SH-SY5Y (cell line): Measurements from ENCODE around the gene TFEB.

Experiments
- GATA2 ChIP-seq: IDR thresholded peaks from 2 replicates; pipeline ENCODE4 v1.6.1; 2011; ENCODE audit warnings: mild to moderate bottlenecking, low read depth, low read length
- GATA3 ChIP-seq: IDR thresholded peaks from 2 replicates; pipeline ENCODE4 v1.6.1; 2011; ENCODE audit warnings: low read depth, mild to moderate bottlenecking, low read length, moderate library complexity

The TFEB gene

DNA sequence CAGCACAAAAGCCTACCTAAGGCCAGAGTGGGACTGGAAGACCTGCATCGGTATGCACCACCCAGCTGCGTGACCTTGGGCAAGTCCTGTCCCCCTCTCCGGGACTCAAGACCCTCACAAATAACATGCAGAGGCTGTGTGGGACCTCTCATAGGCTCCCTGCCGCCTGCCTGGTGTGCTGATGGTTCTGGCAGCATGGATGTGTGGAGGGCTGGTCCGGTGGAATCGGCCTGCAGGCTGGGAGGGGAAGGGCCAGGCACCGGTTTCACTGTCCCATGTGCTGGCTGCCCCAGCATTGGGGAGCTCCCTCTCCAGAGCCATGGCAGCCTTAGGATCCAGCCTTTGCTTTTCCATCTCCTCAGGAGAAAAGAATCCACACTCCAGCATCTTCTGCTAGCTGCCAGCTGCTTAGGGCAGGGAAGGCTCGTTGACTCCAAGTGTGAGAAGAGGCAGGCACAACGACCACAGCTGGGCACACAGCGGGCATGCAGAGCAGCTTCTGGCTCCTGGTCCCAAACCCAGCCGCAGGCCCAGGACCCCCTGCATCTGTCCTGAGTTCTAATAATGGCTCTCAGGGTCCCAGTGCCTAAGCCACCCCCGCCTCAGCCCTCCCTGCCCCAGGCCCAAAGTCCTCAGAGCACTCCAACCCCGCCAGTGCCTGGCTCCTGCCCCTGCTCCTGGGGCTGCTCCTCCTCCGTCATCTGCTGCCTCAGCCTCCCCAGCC is 32.5 kb downstream of the TFEB start:
- TF ChIP-seq GATA3 (no peak), GATA2 (no peak)

DNA sequence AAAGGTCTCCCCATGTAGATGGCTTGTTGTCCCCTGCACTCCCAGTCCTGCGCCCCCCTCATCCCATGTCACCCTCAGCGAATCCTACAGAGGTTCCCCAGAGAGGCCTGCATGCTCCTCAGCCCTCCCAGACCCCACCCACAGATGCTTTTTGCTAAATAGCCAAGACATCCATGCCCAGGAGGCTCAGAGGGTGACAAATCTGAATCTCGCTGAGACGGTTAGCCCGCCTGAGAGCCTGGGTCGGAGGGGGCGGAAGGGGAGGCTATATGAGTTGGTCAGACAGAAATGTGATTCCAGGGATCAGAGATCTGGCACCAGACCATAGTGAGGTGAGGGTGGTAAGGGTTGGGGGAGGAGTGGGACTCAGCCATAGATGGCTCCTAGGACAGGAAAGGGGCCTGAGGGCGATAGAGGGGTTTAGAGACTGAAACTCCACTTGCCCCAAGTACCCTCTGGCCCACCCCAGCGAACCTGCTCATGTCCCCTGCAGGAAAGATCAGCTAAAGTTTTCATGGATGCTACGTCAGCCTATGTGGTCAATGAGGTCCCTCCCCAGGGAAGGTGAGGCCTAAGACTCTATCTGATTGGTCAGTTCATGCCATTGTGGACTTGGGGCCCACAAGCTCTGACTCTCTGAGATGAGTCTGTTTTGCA is 33.2 kb downstream of the TFEB start:
- TF ChIP-seq GATA2: no peak
- TF ChIP-seq GATA3: no peak

DNA sequence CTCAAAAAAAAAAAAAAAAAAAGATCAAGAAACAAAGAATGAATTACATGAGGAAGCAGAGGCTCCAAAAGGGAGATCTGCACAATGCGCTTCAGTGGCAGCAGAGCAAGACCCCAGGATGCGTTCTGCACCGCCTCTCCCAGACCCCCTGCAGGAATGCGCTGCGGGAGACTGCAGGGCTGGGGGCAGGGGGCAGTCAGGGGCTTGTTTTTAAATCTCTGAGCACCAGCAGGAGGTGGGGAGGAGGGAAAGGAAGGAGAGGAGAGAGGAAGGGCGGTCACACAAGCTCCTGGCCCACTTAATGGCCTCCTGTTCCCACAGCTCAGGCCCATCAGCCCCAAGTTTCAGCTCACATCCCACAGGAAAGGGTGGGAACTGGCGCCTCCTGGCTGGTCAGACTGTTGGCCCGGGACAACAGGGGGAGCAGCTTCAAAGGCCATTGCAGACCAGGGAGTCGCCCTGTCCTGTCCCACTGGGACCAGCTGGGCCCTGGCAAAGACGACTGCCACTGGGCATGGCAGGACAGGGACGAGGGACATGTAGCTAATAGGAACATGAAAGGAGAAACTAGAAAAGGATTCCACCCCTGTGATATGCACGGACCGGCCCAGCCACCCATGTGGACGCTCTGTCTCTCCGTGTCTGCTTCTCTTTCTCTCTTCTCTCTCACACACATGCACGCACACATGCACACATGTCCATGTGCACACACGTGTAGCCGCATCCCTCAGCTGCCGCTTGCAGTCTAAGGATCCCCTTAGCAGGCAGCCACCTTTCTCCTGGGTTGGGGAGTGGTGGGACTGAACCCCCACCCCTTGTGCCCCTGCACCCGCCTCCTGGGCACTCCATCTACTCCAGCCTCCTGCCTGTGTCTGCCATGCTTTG is 34.7 kb downstream of the TFEB start:
- TF ChIP-seq GATA2: no peak

DNA sequence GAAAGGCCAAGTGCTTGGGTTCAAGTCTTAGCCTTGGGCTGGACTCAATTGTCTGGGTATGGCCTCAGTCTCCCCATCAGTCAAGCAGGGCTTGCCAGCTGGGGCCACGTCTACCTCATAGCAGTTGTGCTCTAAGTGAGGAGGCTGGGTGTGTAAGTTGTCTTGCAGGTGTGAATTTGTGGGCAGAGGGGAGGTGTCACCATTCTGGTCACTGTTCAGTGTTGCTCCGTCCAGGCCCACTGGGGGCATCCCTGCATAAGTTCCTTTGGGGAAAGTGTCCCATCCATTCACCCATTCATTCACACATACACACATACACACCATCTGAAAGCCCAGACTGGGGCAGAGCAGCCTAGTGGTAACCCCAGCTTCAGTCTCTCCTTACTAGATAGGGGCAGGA is 36.3 kb downstream of the TFEB start:
- TF ChIP-seq GATA3: no peak
- TF ChIP-seq GATA2: no peak

DNA sequence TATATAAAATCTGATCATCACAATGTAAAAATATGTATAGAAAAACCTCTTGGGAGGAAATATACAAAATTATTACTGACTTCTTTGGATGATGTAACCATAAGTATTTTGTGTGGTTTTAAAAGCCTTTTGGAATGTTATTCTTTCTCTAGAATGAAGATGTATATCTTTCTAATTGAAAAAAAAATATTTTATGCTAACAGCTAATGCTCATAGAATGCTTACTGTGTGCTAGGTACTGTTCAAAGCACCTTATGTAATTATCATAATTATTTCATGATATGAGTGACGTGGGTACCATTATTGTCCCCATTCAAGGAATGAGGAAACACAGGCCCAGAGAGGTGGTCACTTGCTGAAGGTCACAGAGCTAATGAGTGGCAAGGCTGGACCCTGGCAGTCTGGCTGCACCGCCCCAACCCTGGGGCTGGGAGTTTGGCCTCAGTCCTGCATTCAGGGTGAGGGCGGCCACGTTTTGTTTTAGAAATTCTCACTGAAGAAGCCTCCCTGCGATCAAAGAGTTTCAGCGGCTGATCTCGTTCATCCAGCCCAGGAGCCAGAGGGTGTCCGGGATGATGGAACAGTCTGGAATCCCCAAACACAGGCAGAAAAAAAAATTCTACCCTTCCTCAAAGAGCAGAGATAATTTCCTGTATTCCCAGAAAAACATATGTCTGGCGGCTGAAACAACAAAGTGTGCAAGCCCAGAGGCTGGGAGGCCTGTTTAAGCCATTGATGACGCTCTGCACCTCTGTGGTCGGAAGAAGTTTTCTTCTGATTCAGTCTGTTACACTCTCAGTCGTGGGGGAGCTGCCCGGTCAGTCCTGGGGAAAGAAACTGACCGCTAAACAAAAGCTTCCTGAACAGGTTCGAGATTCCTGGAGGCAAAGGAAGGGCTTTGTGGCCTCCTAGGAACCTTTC is 37.3 kb downstream of the TFEB start:
- no peak for TF ChIP-seq GATA3
- no peak for TF ChIP-seq GATA2

DNA sequence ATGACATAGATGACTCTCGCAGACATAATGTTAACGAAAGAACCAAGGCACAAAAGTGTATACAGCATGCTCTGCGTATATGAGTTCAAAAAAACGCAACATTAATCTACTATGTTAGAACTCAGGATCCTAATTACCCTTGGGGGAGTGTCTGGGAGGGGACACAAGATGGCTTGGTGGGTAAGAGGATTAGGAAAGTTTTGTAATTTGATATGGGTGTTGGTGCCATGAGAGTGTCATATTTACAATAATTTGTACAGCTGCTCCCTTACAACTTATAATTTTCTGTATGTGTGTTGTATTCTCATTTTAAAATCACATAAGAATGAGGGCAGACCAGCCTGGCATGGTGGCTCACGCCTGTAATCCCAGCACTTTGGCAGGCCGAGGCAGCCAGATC is 38.6 kb downstream of the TFEB start:
- TF ChIP-seq GATA2: no peak
- no peak for TF ChIP-seq GATA3

DNA sequence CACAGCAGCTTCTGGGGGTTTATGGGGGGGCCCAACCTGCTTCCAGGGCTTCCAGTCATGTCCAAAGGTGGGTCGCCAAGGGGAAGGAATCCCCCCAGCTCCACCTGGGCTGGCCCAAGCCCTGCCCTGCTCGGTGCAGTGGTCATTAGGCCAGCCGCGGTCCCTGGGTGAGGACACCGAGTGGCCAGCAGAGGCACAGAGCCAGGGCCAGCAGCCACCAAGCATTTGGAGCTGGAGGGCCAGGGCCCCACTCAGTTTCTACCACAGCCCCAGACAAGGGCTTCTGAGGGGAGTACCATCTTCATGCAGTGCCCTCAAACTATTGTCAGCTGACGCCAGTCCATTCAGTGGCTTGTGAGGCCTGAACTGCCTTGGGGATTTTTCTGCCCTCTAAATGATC is 39.6 kb downstream of the TFEB start:
- no peak for TF ChIP-seq GATA3
- no peak for TF ChIP-seq GATA2

DNA sequence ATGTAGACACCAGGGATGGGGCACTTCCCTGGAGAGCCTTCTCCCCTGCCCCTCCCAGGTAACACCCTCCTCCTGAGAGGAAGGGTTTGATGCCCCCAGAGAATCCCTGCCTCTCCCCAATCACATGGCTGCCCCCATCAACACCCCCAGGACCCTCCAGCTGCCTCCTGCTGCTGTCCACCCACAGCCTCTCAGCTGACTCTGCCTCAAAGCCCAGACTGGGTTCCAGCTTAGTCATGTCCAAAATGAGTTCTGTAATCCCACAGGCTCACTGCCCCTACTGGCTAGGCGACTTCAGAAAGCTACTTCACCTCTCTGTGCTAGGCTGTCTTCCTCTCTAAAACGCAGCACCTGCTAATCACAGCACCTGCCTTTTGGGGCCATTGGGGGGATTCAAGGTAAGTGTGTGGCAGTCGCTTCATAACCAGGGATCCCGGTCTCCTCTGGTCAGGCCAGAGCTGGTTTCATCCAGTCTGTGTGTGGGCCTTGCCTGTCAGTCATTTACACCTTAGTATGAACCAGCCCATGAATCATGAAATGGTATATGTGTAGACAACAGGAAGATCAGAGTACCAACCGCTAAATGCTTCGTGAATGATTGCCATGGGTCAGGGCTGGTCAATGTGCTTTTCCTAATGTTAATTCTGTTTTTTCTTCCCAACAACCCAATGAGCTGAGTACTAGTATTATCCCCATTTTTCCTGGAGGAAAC is 40.4 kb downstream of the TFEB start:
- TF ChIP-seq GATA2 (no peak), GATA3 (no peak)

DNA sequence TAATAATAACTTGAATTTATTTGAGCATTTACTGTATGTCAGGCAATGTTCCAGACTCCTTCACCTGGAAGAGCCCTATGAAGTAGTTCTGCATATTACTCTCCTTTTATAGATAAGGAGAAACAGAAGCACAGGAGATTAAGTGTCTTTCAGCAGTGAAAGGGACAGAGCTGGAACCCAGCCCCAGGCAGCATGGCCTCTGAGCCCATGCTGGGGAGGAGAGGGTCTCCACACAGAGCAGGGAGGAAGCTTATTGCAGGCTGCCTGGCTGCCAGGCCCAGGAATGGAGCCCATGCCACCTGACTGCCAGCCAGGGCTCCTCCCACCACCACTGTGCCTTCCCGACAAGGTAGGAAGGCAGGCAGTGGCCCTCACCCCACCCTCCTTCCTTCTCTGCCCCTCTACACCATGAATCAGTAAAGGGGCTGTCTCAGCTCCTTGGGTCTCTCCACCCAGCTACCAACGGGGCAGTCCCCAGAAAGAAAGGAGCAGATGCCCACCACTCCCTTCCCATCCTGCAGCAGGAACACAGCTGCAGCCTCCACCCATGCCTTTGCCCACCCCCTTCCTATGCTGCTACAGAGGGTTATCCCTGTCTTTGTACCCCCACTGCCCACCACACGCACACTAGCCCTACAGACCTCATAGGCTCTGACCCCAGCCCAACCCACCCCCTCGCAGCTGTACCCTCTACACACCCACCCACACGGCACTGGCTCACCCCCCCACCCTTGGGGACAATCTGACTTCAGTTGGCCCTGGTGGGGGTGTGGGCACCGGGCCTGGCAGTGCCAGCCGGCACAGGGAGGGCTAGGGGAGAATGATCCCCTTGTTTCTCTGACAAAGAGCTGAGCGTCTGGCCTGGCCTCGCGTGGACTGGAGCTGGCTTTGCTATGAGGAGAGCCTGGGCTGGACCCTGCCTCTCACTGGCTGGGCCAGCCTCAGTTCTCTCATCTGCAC is 41.8 kb downstream of the TFEB start:
- TF ChIP-seq GATA3: no peak
- TF ChIP-seq GATA2: no peak

DNA sequence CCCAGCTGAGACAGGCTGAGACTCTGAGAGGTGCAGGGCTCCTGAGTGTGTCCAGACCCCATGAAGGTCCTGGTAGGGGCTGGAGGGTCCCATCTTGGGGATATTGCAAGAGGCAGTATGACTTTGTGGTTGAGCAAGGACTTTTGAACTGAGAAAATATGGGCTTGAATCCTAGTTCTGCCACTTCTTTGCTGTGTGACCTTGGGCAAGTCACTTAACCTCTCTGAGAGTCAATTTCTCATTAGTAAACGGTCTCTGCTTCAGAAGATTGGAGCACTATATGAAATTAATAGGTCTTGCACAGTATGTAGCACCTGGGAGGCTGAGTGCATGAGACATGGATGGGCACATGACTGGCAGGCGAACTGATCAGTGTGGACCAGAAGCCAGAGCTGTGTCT is 42.7 kb downstream of the TFEB start:
- no peak for TF ChIP-seq GATA2
- no peak for TF ChIP-seq GATA3

DNA sequence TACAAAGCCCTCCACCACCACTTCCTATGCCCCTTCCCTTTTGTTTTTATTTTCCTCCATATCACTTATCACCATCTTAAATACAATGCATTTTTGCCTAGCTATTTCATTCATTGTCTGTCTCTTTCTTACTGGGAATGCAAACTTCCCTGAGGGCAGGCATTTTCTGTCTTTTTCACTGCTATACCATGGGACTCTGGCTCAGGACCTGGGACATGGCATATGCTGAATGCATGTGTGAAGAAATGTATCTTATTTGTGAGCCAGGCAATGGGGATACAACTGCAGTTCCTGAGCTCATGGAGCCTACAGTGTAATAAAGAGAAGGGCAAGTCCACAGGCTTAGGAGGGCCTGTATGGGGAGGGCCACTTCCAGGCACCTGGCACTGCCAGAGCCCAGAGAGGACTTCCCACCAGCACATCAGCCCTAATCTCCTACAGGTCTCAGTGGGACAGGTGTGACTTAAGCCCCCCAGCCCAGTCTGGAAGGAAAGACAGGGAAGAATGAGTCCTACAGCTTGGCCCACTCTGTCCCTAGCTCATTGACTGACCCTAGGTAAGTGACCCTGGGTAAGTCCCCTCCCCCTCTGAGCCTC is 43.2 kb downstream of the TFEB start:
- no peak for TF ChIP-seq GATA2
- TF ChIP-seq GATA3: no peak
